NCI-H1417 treated with DMSO at 0.1 percent for 48 hours (cell line): Measurements from ENCODE around the gene CKMT1A.
"Not testable (repeated sequence)": the region's sequence is repeated elsewhere in the genome, so short reads cannot be mapped to it uniquely, and the experiment has no call there.

ENCODE experiments used
- DNase-seq: peaks from one replicate; lab custom pipeline; 2025; lab: John Stamatoyannopoulos, UW

CKMT1A gene

GRCh38 chr15:43693148-43694022 is at the start of gene CKMT1A:
Gene CKMT1A (plus strand): TSS chr15:43693859. CDS start chr15:43694051, 192 bp downstream.
- not testable (repeated sequence) for DNase-seq

DNA sequence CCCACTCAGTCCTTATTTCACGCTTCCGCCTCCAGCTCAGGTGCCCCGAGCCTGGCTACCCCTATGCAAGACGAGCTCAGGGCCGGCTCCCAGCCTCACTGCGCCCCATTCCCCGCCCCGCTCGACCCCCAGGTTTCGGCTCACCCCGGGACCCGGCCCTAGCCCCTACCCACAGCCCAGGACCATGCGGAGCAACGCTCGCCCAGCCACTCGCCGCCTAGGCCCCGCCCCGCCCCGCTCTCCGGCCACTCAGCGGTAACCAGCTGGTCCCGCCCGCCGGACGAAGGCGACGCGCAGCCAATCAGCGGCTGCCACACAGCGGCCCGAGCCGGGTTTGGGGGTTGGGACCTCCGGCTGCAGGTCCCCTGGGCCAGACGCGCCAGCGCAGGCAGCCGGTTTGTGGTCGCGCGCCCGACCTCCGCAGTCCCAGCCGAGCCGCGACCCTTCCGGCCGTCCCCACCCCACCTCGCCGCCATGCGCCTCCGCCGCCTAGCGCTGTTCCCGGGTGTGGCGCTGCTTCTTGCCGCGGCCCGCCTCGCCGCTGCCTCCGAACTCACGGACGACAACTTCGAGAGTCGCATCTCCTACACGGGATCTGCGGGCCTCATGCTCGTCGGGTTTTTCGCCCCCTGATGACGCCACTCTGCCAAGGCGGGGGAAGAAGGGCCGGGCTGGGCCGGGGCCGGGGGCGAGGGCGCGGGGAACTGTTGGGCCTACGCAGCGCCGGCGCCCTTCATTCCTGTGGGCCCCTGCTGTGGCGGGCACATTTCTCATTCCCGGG is 44.8 kb upstream of the CKMT1A start, which contains the start of gene CATSPER2:
TSS of gene CATSPER2 (minus strand) at position 196 of the 781 bp plus-strand sequence. CDS start 783 bp downstream, outside the sequence.
- DNase-seq: no peak

DNA sequence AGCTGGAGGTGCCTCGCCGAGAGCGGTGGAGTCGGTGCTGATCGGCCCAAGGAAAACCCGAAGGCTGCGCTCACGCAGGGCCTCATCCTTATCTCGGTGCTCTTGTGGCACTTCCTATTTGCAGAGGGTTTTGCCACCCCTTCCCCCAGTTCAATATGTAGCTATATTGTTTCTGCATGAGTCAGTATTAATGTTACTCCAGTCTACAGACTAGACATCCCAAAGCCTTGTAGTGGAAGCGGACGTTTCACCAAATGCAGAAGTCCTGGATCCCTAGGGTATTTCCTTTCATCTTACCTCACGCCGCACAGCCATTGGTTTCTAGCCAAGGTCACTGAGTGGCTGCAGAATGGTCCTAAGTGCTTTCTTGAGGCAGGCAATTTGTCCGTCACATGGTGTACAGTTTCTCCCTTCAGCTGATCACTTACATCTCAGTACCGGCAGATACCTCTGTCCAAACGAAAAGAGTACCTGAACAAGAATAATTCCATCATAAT is 44.2 kb upstream of the CKMT1A start:
- not testable (repeated sequence) for DNase-seq

DNA sequence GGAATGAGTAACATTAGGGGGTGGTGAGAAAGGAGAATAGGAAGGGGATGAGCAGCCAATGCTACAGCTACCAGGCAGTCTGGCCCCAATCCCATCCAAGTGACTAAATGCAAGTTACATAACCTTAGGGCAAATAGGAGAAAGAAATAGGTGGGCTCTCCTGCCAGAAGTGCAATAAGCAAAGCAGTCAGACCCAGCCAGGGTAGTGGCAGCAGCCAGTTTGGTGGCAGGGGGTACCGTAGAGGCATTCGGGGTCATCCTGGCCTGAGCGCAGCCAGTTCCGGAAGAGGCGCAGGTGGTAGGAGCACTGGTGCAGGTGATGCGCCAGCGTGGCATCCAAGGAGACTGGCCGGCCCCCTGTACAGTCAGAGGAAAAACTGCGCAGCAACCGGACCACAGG is 33.9 kb upstream of the CKMT1A start:
- not testable (repeated sequence) for DNase-seq

DNA sequence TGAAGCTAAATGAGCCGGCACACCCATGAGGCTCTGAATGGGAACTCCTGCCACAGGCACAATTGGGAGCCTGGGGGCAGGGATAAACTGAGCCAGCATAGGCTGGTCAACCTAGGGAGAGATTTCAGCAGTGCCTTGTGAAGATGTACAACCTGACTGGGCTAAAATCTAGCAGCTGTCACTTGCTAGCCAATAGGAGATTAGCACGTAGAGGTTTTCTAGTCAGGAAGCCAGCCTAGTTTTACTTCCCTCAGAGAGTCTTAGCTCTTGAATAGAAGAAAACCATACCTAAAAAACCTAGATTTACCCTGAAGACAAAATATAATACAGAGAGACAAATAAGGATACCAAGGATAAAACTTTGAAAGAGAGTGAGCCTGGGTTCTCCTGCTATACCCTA is 31.4 kb upstream of the CKMT1A start:
- not testable (repeated sequence) for DNase-seq

DNA sequence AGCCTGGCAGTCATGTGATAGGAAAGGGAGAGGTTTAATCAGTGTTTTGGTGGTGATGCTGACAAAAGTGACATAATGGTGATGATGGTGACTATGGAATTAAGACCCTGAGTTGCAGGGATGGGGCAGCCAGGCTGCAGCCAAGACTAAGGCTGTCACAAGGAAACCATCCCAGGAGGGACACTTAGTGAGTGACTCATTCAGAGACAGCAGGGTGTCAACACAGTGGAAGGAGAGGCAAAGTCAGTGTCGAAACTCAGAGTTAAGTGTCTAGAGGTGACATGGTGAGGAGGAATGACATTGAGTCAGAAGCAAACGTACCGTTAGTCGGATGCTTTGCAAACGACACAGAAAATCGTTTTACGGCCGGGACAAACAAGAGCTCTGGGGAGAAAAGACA is 30.3 kb upstream of the CKMT1A start:
- DNase-seq: not testable (repeated sequence)

GRCh38 chr15:43666177-43666576 is 27.5 kb upstream of the CKMT1A start:
- DNase-seq: not testable (repeated sequence)

- DNase-seq: not testable (repeated sequence)
Observed at GRCh38 chr15:43674175-43674574, 19.5 kb upstream of the CKMT1A start.

DNA sequence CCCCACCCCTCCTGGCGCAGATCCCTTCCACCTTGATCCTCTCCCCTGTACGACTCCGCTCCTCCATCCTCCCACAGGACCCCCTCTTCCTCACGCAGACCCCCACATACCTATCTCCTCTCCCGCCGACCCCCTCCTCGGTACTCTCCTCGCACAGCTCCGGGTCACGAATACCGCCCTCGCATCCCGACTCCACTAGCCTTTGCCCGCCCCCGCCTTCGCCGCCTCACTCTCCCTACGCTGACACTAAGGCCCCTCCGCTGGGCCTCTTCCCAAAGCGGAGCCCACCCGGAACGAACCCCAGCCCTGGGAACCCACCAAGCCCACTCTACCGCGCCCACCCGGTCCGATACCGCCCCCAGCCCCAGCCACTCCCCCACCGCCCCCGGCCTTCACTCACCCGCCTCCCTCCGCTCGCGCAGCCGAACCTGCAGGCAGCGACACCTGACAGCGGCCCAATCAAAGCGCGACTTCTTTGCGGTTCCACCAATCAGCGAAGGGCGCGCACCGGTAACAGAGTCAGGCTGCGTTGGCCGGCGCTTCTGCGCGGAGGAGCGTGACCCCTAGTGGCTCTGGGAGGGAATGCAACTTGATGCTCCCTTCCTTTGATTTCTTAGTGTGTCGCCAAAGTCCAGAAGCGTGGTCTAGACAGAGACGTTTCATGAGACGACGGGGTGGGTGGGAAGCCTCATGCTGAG is 3.9 kb upstream of the CKMT1A start:
- not testable (repeated sequence) for DNase-seq

GRCh38 chr15:43692679-43693078 is 980 bp upstream of the CKMT1A start:
- not testable (repeated sequence) for DNase-seq

DNA sequence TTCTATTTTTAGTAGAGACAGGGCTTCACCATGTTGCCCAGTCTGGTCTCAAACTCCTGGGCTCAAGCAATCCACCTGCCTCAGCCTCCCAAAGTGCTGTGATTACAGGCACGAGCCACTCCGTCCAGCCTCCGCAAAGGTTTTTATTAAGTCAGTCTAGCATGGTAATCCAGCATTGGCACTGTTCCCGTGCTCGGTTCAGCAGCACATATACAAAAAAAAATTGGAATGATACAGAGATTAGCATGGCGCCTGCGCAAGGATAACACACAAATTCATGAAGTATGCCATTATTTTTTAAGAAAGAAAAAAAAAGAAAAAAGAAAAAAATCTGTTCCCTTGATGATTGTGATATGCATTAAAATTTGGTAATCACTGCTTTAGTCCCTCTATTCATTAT is 8.5 kb downstream of the CKMT1A start:
- DNase-seq: no peak

DNA sequence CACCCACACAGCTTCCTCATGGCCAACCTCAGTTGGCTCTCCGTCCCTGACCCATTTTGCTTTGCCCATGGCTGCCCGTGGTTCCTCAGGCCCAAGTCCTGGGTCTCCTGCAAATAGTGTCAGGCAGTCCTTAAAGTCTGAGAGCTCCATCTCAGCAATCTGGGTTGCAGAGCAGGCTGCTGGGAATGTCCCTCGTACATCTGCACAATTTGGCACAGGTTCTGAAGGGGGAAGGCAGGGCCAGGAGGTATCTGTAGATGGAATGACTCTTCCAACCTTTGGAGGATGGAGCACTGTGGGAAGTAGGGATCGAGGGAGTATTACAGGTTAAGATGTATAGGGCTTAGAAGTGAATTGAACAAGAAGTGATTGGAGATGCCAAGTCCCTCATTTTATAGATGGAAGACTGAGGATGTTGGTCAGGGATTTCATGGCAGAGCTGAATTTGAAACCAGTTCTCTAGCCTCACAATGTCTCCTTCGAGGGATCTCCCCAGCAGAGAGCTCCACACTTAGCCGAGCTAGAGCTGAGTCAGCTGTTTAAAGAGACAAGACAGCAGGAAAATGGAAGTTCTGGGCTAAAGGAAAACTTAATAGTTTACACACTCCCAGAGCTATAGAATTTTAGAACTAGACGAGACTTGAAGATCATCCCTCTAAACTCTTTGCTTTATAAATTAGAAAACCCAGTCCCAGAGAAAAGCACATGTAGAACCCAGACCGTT is 9.2 kb downstream of the CKMT1A start:
- DNase-seq: no peak

DNA sequence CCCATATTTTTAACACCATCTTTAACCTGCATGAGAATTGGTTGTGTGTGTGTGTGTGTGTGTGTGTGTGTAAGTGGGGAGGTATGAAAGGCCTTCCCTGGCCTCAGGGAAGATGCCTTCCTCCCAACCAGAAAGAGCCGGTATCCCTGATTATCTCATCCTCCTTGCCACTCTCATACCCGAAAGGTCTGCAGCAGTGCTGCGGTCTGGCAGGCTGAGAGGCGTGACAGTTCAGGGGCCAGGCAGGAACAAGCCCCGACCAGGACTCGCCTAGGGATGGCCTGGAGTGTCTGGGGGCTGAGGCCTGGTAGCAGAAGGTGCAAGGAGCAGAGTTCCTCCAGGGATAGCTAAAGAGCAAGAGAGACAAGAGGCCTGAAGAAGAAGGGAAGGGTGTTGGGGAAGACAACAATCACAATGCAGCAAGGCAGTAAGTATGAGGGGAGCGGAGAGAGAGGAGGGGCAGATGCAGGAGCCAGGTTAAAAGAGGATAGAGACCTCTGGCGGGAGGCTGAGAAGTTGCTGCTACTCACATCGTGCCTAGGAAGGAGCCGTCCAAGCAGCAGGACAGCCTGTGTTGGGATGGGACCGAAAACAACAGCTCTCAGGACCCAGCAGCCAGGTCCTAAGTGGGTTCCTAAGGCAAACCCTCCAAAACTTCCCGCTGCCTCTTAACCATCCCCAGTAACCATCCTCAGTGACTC is 16.9 kb downstream of the CKMT1A start:
- DNase-seq: not testable (repeated sequence)

- DNase-seq: no peak
Observed at GRCh38 chr15:43723151-43723550, 29.5 kb downstream of the CKMT1A start.

- DNase-seq: not testable (repeated sequence)
Observed at GRCh38 chr15:43726306-43726705, 32.6 kb downstream of the CKMT1A start.

GRCh38 chr15:43728053-43728725 is 34.5 kb downstream of the CKMT1A start:
- DNase-seq: not testable (repeated sequence)

DNA sequence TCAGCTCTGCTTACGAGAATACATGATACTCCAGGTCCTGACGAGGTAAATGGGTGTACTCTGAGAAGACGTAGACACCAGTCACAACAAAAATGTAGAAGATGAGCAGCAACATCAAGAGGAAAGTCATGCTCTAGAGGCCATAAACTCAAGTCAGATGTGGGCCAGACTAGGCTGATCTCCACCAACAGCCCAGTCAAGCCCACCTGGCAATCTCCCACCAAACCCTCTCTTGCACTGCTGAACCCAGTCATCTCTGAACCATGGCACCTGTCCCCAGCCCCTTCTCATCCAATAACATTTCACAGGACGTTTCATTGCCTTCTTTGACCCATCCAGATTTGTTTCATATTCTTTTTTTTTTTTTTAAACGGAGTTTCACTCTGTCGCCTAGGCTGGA is 41.8 kb downstream of the CKMT1A start:
- DNase-seq: no peak

DNA sequence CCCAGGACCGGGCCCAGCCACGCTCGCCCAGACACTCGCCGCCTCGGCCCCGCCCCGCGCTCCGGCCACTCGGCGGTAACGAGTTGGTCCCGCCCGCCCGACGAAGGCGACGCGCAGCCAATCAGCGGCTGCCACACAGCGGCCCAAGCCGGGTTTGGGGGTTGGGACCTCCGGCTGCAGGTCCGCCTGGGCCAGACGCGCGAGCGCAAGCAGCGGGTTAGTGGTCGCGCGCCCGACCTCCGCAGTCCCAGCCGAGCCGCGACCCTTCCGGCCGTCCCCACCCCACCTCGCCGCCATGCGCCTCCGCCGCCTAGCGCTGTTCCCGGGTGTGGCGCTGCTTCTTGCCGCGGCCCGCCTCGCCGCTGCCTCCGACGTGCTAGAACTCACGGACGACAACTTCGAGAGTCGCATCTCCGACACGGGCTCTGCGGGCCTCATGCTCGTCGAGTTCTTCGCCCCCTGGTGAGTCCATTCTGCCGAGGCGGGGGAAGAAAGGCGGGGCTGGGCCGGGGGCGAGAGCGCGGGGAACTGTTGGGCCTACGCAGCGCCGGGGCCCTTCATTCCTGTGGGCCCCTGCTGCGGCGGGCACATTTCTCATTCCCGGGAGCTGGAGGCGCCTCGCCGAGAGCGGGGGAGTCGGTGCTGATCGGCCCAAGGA is 52.7 kb downstream of the CKMT1A start, which contains the start of gene PDIA3:
TSS of gene PDIA3 (plus strand) at position 194 of the 658 bp plus-strand sequence. CDS start at position 296, 102 bp downstream.
- not testable (repeated sequence) for DNase-seq

GRCh38 chr15:43746903-43747309 is 53.2 kb downstream of the CKMT1A start:
- not testable (repeated sequence) for DNase-seq
